Suprapubic skin (tissue), 4 donors: ENCODE results near the gene PALM2AKAP2. TPM values are rescaled to one million over a fixed set of nuclear protein-coding genes. Genes with fewer than 3 reads are reported as not detected.

Source experiments
- DNase-seq, 2 donors: peaks; one replicate each; pipeline ENCODE4 v3.0.0-alpha.2; 2019; ENCODE audit warnings: low spot score in 2 of 2
- H3K27ac ChIP-seq: fragments of 200-600 bp; sonication (generic); one replicate; pipeline ENCODE4 v1.5.1; 2019
- H3K27me3 ChIP-seq: fragments of 200-600 bp; sonication (generic); one replicate; pipeline ENCODE4 v1.5.1; 2019
- H3K36me3 ChIP-seq: fragments of 200-600 bp; sonication (generic); one replicate; pipeline ENCODE4 v1.5.1; 2019
- H3K4me1 ChIP-seq: fragments of 200-600 bp; sonication (generic); one replicate; pipeline ENCODE4 v1.5.1; 2019
- H3K4me3 ChIP-seq: fragments of 200-600 bp; sonication (generic); one replicate; pipeline ENCODE4 v1.5.1; 2019; ENCODE audit warnings: mild to moderate bottlenecking
- H3K9me3 ChIP-seq: fragments of 200-600 bp; sonication (generic); one replicate; pipeline ENCODE4 v1.5.1; 2019
- EP300 ChIP-seq: sonication (generic); formaldehyde crosslinking; IDR thresholded peaks from one replicate; pipeline ENCODE4 v1.6.1; 2017; ENCODE audit warnings: antibody characterized with exemption
- POLR2A ChIP-seq, 2 donors: fragments of 450-650 bp; IDR thresholded peaks; one replicate each; pipeline ENCODE4 v1.6.1; 2017; ENCODE audit warnings: antibody characterized with exemption in 2 of 2, mild to moderate bottlenecking in 2 of 2, moderate library complexity in 2 of 2
- POLR2AphosphoS5 ChIP-seq, 3 donors: sonication (generic); formaldehyde crosslinking; IDR thresholded peaks; one replicate each; pipeline ENCODE4 v1.6.1; 2017; ENCODE audit warnings: antibody characterized with exemption in 3 of 3
- WGBS: methylation state at CpG from one replicate; pipeline ENCODE4 v1.1.5; 2018; 5-methylcytosine and 5-hydroxymethylcytosine counted together
- total RNA-seq, 4 donors: library from RNA; depleted of rRNA; stranded (reverse); fragments of >200 nt; gene quantifications; one replicate each; pipeline ENCODE4 v1.1.0, GENCODE V29; 2016
- TF ChIP-seq, protein P1 (sequence below), 2 donors: fragments of 200-600 bp in 1 of 2; fragments of 450-650 bp in 1 of 2; sonication (generic) in 1 of 2; IDR thresholded peaks; one replicate each; pipeline ENCODE4 v1.5.1; 2016 to 2019; ENCODE audit warnings: antibody characterized with exemption in 2 of 2, mild to moderate bottlenecking in 1 of 2, moderate library complexity in 1 of 2

The PALM2AKAP2 gene
- total RNA-seq, 4 donors from 2014 or later, result 0.30 to 2.5 (median 1.9) TPM

DNA sequence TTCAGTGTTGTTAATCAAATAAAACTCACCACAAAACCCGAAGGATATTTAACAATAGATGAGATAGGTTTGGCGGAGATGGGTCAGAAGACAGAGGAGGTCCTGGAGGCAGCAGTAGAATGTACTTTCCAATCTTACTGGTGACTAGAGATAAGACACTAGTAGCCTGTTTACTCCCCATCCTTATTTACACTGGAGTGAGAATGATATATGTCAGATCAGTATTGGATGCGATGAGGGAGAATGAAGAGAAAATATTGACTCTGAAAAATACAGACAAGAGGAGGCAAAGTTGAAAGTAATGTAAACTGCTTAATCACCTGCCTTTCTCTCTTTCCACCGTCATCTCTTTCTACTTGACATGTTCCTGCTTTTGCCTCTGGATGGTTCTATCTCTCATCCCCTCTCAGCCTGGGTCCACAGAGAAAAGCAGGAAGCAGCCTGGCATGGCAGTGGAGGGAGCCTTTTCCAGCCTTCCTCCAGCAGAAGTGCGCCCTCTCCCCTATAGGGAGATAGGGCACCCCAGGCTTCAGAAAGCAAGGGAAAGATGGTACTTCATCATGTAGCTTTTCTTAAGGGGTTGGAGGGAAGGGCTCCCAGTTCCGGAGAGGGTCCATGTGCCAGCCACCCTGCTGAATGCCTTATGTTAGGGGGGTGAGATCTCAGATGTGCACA lies 11.1 kb downstream of the PALM2AKAP2 start:
- no peak overlapping the region for H3K27ac ChIP-seq
- TF ChIP-seq POLR2AphosphoS5 (IDR thresholded peaks at IDR 0.05) (no peak), EP300 (no peak), POLR2A (IDR thresholded peaks at IDR 0.05) (no peak)
- TF ChIP-seq, protein P1, sequence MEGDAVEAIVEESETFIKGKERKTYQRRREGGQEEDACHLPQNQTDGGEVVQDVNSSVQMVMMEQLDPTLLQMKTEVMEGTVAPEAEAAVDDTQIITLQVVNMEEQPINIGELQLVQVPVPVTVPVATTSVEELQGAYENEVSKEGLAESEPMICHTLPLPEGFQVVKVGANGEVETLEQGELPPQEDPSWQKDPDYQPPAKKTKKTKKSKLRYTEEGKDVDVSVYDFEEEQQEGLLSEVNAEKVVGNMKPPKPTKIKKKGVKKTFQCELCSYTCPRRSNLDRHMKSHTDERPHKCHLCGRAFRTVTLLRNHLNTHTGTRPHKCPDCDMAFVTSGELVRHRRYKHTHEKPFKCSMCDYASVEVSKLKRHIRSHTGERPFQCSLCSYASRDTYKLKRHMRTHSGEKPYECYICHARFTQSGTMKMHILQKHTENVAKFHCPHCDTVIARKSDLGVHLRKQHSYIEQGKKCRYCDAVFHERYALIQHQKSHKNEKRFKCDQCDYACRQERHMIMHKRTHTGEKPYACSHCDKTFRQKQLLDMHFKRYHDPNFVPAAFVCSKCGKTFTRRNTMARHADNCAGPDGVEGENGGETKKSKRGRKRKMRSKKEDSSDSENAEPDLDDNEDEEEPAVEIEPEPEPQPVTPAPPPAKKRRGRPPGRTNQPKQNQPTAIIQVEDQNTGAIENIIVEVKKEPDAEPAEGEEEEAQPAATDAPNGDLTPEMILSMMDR (IDR thresholded peaks at IDR 0.05), result no peak
- no peak overlapping the region for H3K4me3 ChIP-seq

DNA sequence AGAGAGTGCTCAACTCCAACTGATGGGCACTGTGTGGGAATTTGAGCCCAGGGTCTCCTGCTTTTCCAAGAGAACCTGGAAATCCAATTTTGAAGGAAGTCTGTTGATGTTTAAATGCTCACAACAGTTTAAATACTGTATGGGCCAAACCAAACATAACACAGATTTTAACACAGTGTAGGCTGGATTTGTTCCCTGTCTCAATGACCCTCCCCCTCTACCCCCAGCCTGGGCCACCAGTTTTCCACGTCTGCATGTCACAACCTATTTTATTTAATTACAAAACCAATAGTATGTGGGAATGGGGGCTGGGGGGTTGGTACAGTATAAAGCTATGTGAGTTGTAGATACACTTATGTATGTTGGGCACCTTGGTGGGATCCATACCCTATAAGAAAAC lies 11.7 kb downstream of the PALM2AKAP2 start:
- H3K27ac ChIP-seq, result no peak overlapping the region
- WGBS, result 75% methylated on average over 1 of the region's 1 CpG
- no peaks in the 10 kb centered on the region for H3K36me3 ChIP-seq
- DNase-seq, result no peak
- no peaks in the 10 kb centered on the region for H3K27me3 ChIP-seq
- H3K9me3 ChIP-seq, result no peaks in the 10 kb centered on the region
- TF ChIP-seq, protein P1 (IDR thresholded peaks at IDR 0.05), result no peak
- TF ChIP-seq POLR2AphosphoS5 (IDR thresholded peaks at IDR 0.05) (no peak), EP300 (no peak), POLR2A (IDR thresholded peaks at IDR 0.05) (no peak)
- peaks cover 14% of the 10 kb centered on the region for H3K4me1 ChIP-seq
- H3K4me3 ChIP-seq, result no peak overlapping the region

More for the DNA sequence above, 11.1 kb downstream of the PALM2AKAP2 start:
- no peaks in the 10 kb centered on the region for H3K36me3 ChIP-seq
- WGBS, result 89% methylated on average over 6 of the region's 6 CpGs
- DNase-seq, result no peak
- H3K9me3 ChIP-seq, result no peaks in the 10 kb centered on the region
- H3K4me1 ChIP-seq, result peaks cover 14% of the 10 kb centered on the region
- H3K27me3 ChIP-seq, result no peaks in the 10 kb centered on the region

DNA sequence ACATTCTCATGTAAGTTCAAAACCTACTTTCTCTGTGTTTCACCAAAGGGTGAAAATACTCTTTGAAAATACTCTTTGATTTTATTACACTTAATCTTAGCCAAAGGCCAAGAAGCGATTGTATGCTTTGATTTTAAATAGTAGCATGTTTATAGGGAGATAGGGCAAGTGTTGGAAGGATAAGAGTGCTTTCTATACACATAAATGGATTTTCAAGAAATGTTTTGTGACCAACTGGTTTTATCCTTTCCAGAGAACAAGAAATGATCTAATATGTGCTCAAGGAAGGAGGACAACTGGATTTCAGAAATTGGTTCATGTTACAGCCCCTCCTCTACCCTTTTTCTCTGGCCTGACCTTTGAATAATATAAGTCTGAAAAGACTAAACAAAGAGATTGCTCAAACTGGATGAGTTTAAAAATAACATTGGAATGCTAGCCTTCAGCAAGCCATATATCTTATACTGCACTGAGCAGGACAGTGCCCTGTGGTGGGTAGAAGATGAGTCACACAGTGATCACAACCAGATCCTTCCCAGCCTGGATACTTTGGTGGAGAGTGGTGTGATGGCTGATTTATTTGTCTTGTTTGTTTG lies 13.1 kb downstream of the PALM2AKAP2 start:
- H3K4me3 ChIP-seq, result no peak overlapping the region
- no peak for DNase-seq
- TF ChIP-seq POLR2A (IDR thresholded peaks at IDR 0.05) (no peak), POLR2AphosphoS5 (IDR thresholded peaks at IDR 0.05) (peak in 1 of 3 donors; percentile 42), EP300 (no peak)
- TF ChIP-seq, protein P1 (IDR thresholded peaks at IDR 0.05), result no peak
- H3K9me3 ChIP-seq, result no peaks in the 10 kb centered on the region
- no peaks in the 10 kb centered on the region for H3K27me3 ChIP-seq
- peak overlapping the region; percentile 57 for H3K27ac ChIP-seq
- WGBS, result 64% methylated on average over 1 of the region's 1 CpG
- no peaks in the 10 kb centered on the region for H3K36me3 ChIP-seq
- peaks cover 14% of the 10 kb centered on the region for H3K4me1 ChIP-seq

- H3K27me3 ChIP-seq, result no peaks in the 10 kb centered on the region
- WGBS, result 86% methylated on average over 4 of the region's 4 CpGs
- TF ChIP-seq, protein P1 (IDR thresholded peaks at IDR 0.05), result no peak
- TF ChIP-seq POLR2AphosphoS5 (IDR thresholded peaks at IDR 0.05) (no peak), POLR2A (IDR thresholded peaks at IDR 0.05) (no peak), EP300 (no peak)
Observed at GRCh38 chr9:109793921-109794320, 13.9 kb downstream of the PALM2AKAP2 start.

DNA sequence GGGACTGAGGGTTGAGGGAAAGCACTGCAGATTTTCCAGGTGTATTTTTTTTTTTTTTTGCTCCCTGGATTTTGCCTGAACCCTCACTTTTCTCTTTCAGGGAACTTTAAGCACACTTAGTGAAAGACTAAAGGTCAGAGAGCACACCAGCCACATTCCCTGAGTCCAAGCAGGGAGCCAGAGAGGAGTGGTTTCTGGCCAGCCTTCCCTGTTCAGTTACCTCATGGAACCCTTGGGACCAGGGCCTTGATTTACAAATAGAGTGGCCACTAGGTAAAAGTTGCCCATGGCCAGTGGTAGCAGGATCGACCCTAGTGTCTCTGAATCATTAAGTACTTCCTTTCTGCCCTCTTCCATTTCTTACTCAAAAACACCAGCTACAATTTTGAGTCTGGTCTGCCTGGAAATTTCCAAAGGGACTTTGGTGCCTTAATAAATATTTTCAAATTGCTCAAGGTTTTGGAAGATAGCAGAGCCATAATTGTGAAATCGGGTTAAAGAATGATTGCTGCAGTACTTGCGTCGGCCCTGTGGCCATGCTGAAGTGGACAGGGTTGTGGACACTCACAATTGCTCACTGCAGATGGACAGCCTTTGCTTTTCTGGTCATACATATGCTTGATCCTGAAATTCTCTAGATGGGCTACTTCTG lies 14.5 kb downstream of the PALM2AKAP2 start:
- no peak for TF ChIP-seq POLR2A (IDR thresholded peaks at IDR 0.05)
- DNase-seq, result no peak
- no peaks in the 10 kb centered on the region for H3K9me3 ChIP-seq
- peak overlapping the region; percentile 57 for H3K27ac ChIP-seq
- H3K27me3 ChIP-seq, result no peaks in the 10 kb centered on the region
- H3K4me1 ChIP-seq, result peaks cover 14% of the 10 kb centered on the region
- WGBS, result 60% methylated on average over 4 of the region's 4 CpGs
- H3K36me3 ChIP-seq, result no peaks in the 10 kb centered on the region
- H3K4me3 ChIP-seq, result no peak overlapping the region

More at GRCh38 chr9:109793921-109794320, 13.9 kb downstream of the PALM2AKAP2 start:
- H3K4me1 ChIP-seq, result peaks cover 14% of the 10 kb centered on the region
- H3K36me3 ChIP-seq, result no peaks in the 10 kb centered on the region
- no peaks in the 10 kb centered on the region for H3K9me3 ChIP-seq
- peak overlapping the region; percentile 57 for H3K27ac ChIP-seq
- H3K4me3 ChIP-seq, result no peak overlapping the region
- no peak for DNase-seq
